ENCODE results near the gene SELPLG. TPM values are rescaled to one million over a fixed set of nuclear protein-coding genes. Genes with fewer than 3 reads are reported as not detected.
"Not testable (repeated sequence)": the region's sequence is repeated elsewhere in the genome, so short reads cannot be mapped to it uniquely, and the experiment has no call there.

The SELPLG gene
- total RNA-seq, 1 donor from 2014 or later = 5.8 TPM

DNA sequence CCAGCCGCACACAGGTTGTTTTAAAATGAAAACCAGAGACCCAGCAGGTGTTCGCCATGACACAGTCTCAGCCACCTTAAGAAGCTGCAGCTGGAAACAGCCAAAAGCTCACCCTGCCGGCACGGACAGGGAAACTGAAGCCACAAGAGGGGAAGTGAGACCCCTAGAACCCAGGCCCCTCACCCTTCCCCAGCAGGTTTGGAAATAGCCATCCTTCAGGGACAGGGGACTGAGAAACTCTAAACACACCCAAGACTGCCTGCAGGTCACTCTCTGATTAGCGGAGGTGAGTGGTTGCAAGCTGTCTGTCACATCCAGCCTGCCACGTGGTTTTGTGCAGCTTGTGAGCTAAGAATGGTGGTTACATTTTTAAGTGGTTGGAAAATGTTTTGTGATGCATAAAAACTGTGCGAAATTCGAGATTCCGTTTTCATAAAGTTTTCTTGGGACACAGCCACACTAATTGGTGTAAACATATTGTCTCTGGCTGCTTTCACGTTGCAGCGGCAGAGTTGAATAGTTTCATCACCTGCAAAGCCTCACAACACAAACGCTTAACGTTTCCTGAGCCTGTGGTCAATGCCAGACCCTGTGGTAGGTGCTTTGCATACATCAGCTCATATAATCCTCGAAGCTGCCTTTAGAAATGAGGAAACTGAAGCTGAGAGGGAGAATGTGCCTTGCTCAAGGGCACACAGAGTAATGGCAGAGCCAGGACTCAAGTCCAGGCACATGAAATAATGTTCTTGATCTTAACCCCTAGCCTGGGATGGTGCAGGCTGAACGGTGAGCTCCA lies 1.7 kb upstream of the SELPLG start:
- Histone ChIP-seq H3K4me2 (ENCODE audit: low read length) (no peak overlapping the region), H3K9me3 (ENCODE audit: insufficient read depth, low read depth, low read length) (no peaks in the 10 kb centered on the region), H2AFZ (ENCODE audit: low read depth, low read length) (no peak overlapping the region), H4K20me1 (ENCODE audit: insufficient read depth, low read length) (no peaks in the 10 kb centered on the region), H3K9ac (ENCODE audit: low read length) (no peak overlapping the region), H3K79me2 (ENCODE audit: insufficient read depth, low read length) (no peaks in the 10 kb centered on the region), H3K36me3 (ENCODE audit: insufficient read depth, low read length) (no peaks in the 10 kb centered on the region), H3K27me3 (ENCODE audit: insufficient read depth, low read length) (no peaks in the 10 kb centered on the region), H3K4me3 (ENCODE audit: insufficient read depth, low read depth, low read length) (no peak overlapping the region), H3K4me1 (ENCODE audit: insufficient read depth, low read length) (peaks cover 18% of the 10 kb centered on the region), H3K27ac (ENCODE audit: low read depth, low read length) (no peak overlapping the region)
- FAIRE-seq = no peak
- H3K27ac Mint-ChIP-seq (ENCODE audit: unreplicated experiment) = no peak overlapping the region
- H3K4me1 Mint-ChIP-seq (ENCODE audit: low read depth, unreplicated experiment) = peaks cover 52% of the 10 kb centered on the region
- DNase-seq (ENCODE audit: low read depth) = no peak
- TF ChIP-seq, protein P1, sequence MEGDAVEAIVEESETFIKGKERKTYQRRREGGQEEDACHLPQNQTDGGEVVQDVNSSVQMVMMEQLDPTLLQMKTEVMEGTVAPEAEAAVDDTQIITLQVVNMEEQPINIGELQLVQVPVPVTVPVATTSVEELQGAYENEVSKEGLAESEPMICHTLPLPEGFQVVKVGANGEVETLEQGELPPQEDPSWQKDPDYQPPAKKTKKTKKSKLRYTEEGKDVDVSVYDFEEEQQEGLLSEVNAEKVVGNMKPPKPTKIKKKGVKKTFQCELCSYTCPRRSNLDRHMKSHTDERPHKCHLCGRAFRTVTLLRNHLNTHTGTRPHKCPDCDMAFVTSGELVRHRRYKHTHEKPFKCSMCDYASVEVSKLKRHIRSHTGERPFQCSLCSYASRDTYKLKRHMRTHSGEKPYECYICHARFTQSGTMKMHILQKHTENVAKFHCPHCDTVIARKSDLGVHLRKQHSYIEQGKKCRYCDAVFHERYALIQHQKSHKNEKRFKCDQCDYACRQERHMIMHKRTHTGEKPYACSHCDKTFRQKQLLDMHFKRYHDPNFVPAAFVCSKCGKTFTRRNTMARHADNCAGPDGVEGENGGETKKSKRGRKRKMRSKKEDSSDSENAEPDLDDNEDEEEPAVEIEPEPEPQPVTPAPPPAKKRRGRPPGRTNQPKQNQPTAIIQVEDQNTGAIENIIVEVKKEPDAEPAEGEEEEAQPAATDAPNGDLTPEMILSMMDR (IDR thresholded peaks at IDR 0.05; ENCODE audit: insufficient read depth, low read depth, low read length) = no peak
- TF ChIP-seq EZH2 (IDR thresholded peaks at IDR 0.05; ENCODE audit: insufficient read depth, low read length) = no peak
- H3K27me3 Mint-ChIP-seq (ENCODE audit: low read depth, unreplicated experiment) = no peaks in the 10 kb centered on the region
- H3K4me3 Mint-ChIP-seq (ENCODE audit: unreplicated experiment) = no peak overlapping the region
- peaks cover 3% of the 10 kb centered on the region for H3K36me3 Mint-ChIP-seq (ENCODE audit: low read depth, unreplicated experiment)
- no peaks in the 10 kb centered on the region for H3K9me3 Mint-ChIP-seq (ENCODE audit: unreplicated experiment)

DNA sequence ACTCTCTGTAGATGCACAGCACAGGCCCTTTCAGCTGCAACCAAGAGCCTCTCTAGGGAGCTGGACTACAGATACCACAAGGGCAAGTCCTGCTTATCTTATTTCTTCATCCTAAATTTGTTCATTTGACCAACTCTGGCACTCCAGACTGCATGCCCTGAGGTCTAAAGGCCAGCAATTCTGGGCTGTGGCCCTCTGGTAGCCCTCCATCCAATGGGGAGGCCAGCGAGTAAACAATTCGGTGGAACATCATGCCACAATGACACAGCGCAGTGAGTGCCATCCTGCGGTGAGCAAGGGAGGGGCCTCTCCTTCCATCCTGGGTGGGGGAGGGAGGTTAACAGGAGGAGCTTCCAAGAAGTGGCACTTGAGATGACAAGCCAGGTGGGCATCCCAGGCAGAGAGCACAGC lies 652 bp upstream of the SELPLG start:
- Histone ChIP-seq H3K9me3 (ENCODE audit: insufficient read depth, low read depth, low read length) (no peaks in the 10 kb centered on the region), H3K36me3 (ENCODE audit: insufficient read depth, low read length) (no peaks in the 10 kb centered on the region), H3K4me1 (ENCODE audit: insufficient read depth, low read length) (peaks cover 28% of the 10 kb centered on the region), H3K79me2 (ENCODE audit: insufficient read depth, low read length) (no peaks in the 10 kb centered on the region), H3K27me3 (ENCODE audit: insufficient read depth, low read length) (no peaks in the 10 kb centered on the region), H2AFZ (ENCODE audit: low read depth, low read length) (no peak overlapping the region), H3K4me3 (ENCODE audit: insufficient read depth, low read depth, low read length) (no peak overlapping the region), H3K4me2 (ENCODE audit: low read length) (no peak overlapping the region), H4K20me1 (ENCODE audit: insufficient read depth, low read length) (no peaks in the 10 kb centered on the region), H3K9ac (ENCODE audit: low read length) (no peak overlapping the region), H3K27ac (ENCODE audit: low read depth, low read length) (no peak overlapping the region)
- Mint-ChIP-seq H3K4me3 (ENCODE audit: unreplicated experiment) (no peak overlapping the region), H3K9me3 (ENCODE audit: unreplicated experiment) (no peaks in the 10 kb centered on the region), H3K4me1 (ENCODE audit: low read depth, unreplicated experiment) (peaks cover 53% of the 10 kb centered on the region), H3K36me3 (ENCODE audit: low read depth, unreplicated experiment) (no peaks in the 10 kb centered on the region), H3K27me3 (ENCODE audit: low read depth, unreplicated experiment) (no peaks in the 10 kb centered on the region), H3K27ac (ENCODE audit: unreplicated experiment) (no peak overlapping the region)
- TF ChIP-seq, protein P1 (IDR thresholded peaks at IDR 0.05; ENCODE audit: insufficient read depth, low read depth, low read length) = no peak
- TF ChIP-seq EZH2 (IDR thresholded peaks at IDR 0.05; ENCODE audit: insufficient read depth, low read length) = no peak
- DNase-seq (ENCODE audit: low read depth) (no peak), FAIRE-seq (no peak)

DNA sequence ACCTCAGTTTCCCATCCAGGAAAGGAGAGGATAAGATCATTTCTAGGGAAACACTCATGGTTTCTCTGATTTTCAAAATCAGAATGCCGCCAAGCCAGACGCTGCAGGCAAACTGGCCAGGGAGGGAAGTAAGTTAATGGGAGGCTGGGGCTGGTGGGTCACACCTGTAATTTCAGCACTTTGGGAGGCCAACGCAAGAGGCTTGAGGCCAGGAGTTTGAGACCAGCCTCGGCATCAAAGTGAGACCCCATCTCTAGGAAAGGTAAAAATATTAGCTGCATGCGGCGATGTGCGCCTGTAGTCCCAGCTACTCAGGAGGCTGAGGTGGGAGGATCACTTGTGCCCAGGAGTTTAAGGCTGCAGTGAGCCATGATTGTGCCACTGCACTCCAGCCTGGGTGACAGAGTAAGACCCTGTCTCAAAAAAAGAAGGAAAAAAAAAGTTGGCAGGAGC lies 587 bp downstream of the SELPLG start:
- no peak overlapping the region for H2AFZ ChIP-seq (ENCODE audit: low read depth, low read length)
- Mint-ChIP-seq H3K27ac (ENCODE audit: unreplicated experiment) (peak overlapping the region; percentile 75), H3K36me3 (ENCODE audit: low read depth, unreplicated experiment) (no peaks in the 10 kb centered on the region), H3K4me3 (ENCODE audit: unreplicated experiment) (no peak overlapping the region), H3K4me1 (ENCODE audit: low read depth, unreplicated experiment) (peaks cover 55% of the 10 kb centered on the region), H3K9me3 (ENCODE audit: unreplicated experiment) (no peaks in the 10 kb centered on the region), H3K27me3 (ENCODE audit: low read depth, unreplicated experiment) (no peaks in the 10 kb centered on the region)
- no peak for DNase-seq (ENCODE audit: low read depth)
- H3K79me2 ChIP-seq (ENCODE audit: insufficient read depth, low read length) = no peaks in the 10 kb centered on the region
- H3K4me2 ChIP-seq (ENCODE audit: low read length) = no peak overlapping the region
- H3K9me3 ChIP-seq (ENCODE audit: insufficient read depth, low read depth, low read length) = no peaks in the 10 kb centered on the region
- H4K20me1 ChIP-seq (ENCODE audit: insufficient read depth, low read length) = no peaks in the 10 kb centered on the region
- no peak for TF ChIP-seq EZH2 (IDR thresholded peaks at IDR 0.05; ENCODE audit: insufficient read depth, low read length)
- TF ChIP-seq, protein P1 (IDR thresholded peaks at IDR 0.05; ENCODE audit: insufficient read depth, low read depth, low read length) = no peak
- no peaks in the 10 kb centered on the region for H3K36me3 ChIP-seq (ENCODE audit: insufficient read depth, low read length)
- peaks cover 34% of the 10 kb centered on the region for H3K4me1 ChIP-seq (ENCODE audit: insufficient read depth, low read length)
- H3K27me3 ChIP-seq (ENCODE audit: insufficient read depth, low read length) = no peaks in the 10 kb centered on the region
- H3K4me3 ChIP-seq (ENCODE audit: insufficient read depth, low read depth, low read length) = no peak overlapping the region
- no peak overlapping the region for H3K27ac ChIP-seq (ENCODE audit: low read depth, low read length)
- no peak for FAIRE-seq
- H3K9ac ChIP-seq (ENCODE audit: low read length) = no peak overlapping the region

DNA sequence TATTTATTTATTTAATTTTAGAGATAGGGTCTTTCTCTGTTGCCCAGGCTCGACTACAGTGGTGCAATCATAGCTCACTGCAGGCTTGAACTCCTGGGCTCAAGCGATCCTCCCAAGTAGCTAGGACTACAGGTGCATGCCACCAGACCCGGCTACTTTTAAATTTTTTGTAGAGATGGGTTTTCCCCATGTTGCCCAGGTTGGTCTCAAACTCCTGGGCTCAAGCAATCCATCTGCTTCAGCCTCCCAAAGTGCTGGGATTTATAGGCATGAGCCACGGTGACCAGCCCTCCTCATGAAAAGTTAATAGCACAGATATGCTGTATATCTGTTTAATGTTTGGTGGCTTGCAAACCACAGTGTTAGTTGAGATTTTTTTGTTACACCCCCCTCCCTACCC lies 2.4 kb downstream of the SELPLG start:
- DNase-seq (ENCODE audit: low read depth); H3K4me3 ChIP-seq (ENCODE audit: insufficient read depth, low read depth, low read length); H3K4me2 ChIP-seq (ENCODE audit: low read length); H2AFZ ChIP-seq (ENCODE audit: low read depth, low read length); H3K27ac ChIP-seq (ENCODE audit: low read depth, low read length); H3K79me2 ChIP-seq (ENCODE audit: insufficient read depth, low read length); H3K27ac Mint-ChIP-seq (ENCODE audit: unreplicated experiment); H3K36me3 ChIP-seq (ENCODE audit: insufficient read depth, low read length); H3K27me3 Mint-ChIP-seq (ENCODE audit: low read depth, unreplicated experiment); H3K9me3 ChIP-seq (ENCODE audit: insufficient read depth, low read depth, low read length); H3K9ac ChIP-seq (ENCODE audit: low read length); H3K36me3 Mint-ChIP-seq (ENCODE audit: low read depth, unreplicated experiment); H4K20me1 ChIP-seq (ENCODE audit: insufficient read depth, low read length); H3K27me3 ChIP-seq (ENCODE audit: insufficient read depth, low read length); FAIRE-seq; H3K9me3 Mint-ChIP-seq (ENCODE audit: unreplicated experiment); H3K4me3 Mint-ChIP-seq (ENCODE audit: unreplicated experiment): not testable (repeated sequence)
- peaks cover 36% of the 10 kb centered on the region for H3K4me1 ChIP-seq (ENCODE audit: insufficient read depth, low read length)
- peaks cover 43% of the 10 kb centered on the region for H3K4me1 Mint-ChIP-seq (ENCODE audit: low read depth, unreplicated experiment)

All from astrocyte (in vitro differentiated cells and primary cell).